Endothelial cell of umbilical vein (primary cell): ENCODE measurements around the gene DCDC1. TPM values are rescaled to one million over a fixed set of nuclear protein-coding genes. Genes with fewer than 3 reads are reported as not detected.

Source experiments
- BruUV-seq: library from RNA; stranded (reverse); fragments of 400-500 nt; replicated peaks from 2 replicates; lab custom pipeline; 2021; lab: Mats Ljungman, UMichigan
- CTCF ChIA-PET: fragments of 300-600, 350-600 bp; sonication (Branson Sonifier 250); formaldehyde crosslinking; loops from one replicate; lab custom pipeline; 2021; ENCODE audit warnings: antibody characterized with exemption, inconsistent platforms; lab: Charles Lee
- POLR2A ChIA-PET: fragments of 300-600, 350-600 bp; sonication (Branson Sonifier 250); formaldehyde crosslinking; loops from one replicate; lab custom pipeline; 2021; ENCODE audit warnings: antibody characterized with exemption, inconsistent platforms; lab: Charles Lee
- DNase-seq: peaks from one replicate; pipeline ENCODE4 v3.0.0-alpha.2; 2011; ENCODE audit warnings: low read depth, low spot score
- FAIRE-seq: peaks from 2 replicates; lab custom pipeline; 2011; peaks lifted over from hg19 to GRCh38; lab: Jason Lieb, UNC
- H2AFZ ChIP-seq: 2 replicates; pipeline ENCODE4 v1.6.0; 2012; ENCODE audit warnings: low read depth, low read length, control low read depth, inconsistent platforms
- H3K27ac ChIP-seq: 2 replicates; pipeline ENCODE4 v1.5.1; 2011; ENCODE audit warnings: low read depth, mild to moderate bottlenecking, control low read depth, low read length, moderate library complexity; ENCODE audit not compliant: insufficient read depth
- H3K27me3 ChIP-seq, 2 experiments: 2 replicates each; pipeline versions ENCODE4 v1.6.0 to v1.6.1; 2011; ENCODE audit warnings: low read length in 2 of 2, mixed read lengths in 1 of 2; ENCODE audit not compliant: control insufficient read depth in 2 of 2, insufficient read depth in 2 of 2
- H3K36me3 ChIP-seq, 2 experiments: 2 replicates in 1 of 2; 3 replicates in 1 of 2; pipeline ENCODE4 v1.5.1; 2011; ENCODE audit warnings: low read length in 2 of 2, mild to moderate bottlenecking in 1 of 2, moderate library complexity in 1 of 2; ENCODE audit not compliant: control insufficient read depth in 2 of 2, insufficient read depth in 2 of 2; ENCODE audit errors: extremely low read depth in 1 of 2
- H3K4me1 ChIP-seq: 3 replicates; pipeline ENCODE4 v1.5.1; 2011; ENCODE audit warnings: mild to moderate bottlenecking, low read length; ENCODE audit not compliant: control insufficient read depth, insufficient read depth; ENCODE audit errors: extremely low read depth
- H3K4me2 ChIP-seq: 2 replicates; pipeline ENCODE4 v1.6.1; 2011; ENCODE audit warnings: low read length, control low read depth, mixed read lengths; ENCODE audit not compliant: insufficient read depth
- H3K4me3 ChIP-seq, 3 experiments: fragments of 200-600 bp in 1 of 3; sonication (generic), shearing (Covaris generic) in 1 of 3; replicated peaks in 1 of 3; 2 replicates each; pipeline ENCODE4 v1.5.1; 2011 to 2016; ENCODE audit warnings: control low read depth in 3 of 3, low read length in 3 of 3, mild to moderate bottlenecking in 2 of 3, inconsistent platforms in 1 of 3, low read depth in 1 of 3, moderate library complexity in 1 of 3; ENCODE audit not compliant: insufficient read depth in 1 of 3
- H3K79me2 ChIP-seq: 2 replicates; pipeline ENCODE4 v1.6.0; 2012; ENCODE audit warnings: low read length, inconsistent platforms; ENCODE audit not compliant: control insufficient read depth, insufficient read depth
- H3K9ac ChIP-seq: replicated peaks from 2 replicates; pipeline ENCODE3; 2011; ENCODE audit warnings: low read length, control low read depth; ENCODE audit not compliant: insufficient read depth; ENCODE audit errors: extremely low read depth
- H3K9me1 ChIP-seq: replicated peaks from 3 replicates; pipeline ENCODE4 v1.6.0; 2011; ENCODE audit warnings: mild to moderate bottlenecking, low read length; ENCODE audit not compliant: control insufficient read depth, insufficient read depth; ENCODE audit errors: extremely low read depth
- H3K9me3 ChIP-seq: replicated peaks from 2 replicates; pipeline ENCODE4 v1.5.1; 2012; ENCODE audit warnings: low read length, inconsistent platforms; ENCODE audit not compliant: control insufficient read depth, insufficient read depth
- H4K20me1 ChIP-seq: replicated peaks from 2 replicates; pipeline ENCODE3; 2011; ENCODE audit warnings: mild to moderate bottlenecking, low read length; ENCODE audit not compliant: control insufficient read depth, insufficient read depth; ENCODE audit errors: extremely low read depth
- CTCF ChIP-seq, 2 donors: IDR thresholded peaks; 1 replicate in 1 of 2; 2 replicates in 1 of 2; pipeline ENCODE4 v1.5.1; 2011; ENCODE audit warnings: low read length in 2 of 2, mild to moderate bottlenecking in 2 of 2, moderate library complexity in 2 of 2, control low read depth in 1 of 2, inconsistent platforms in 1 of 2, low read depth in 1 of 2; ENCODE audit not compliant: insufficient read depth in 1 of 2; ENCODE audit errors: extremely low read depth in 1 of 2
- EZH2 ChIP-seq: IDR thresholded peaks from 2 replicates; pipeline ENCODE4 v1.6.1; 2012; ENCODE audit warnings: borderline replicate concordance, low read depth, mild to moderate bottlenecking, moderate library complexity, low read length, inconsistent platforms; ENCODE audit not compliant: severe bottlenecking
- FOS ChIP-seq: IDR thresholded peaks from 2 replicates; pipeline ENCODE4 v1.6.1; 2011; ENCODE audit warnings: mild to moderate bottlenecking, low read length, moderate library complexity, borderline replicate concordance; ENCODE audit not compliant: insufficient read depth
- GATA2 ChIP-seq: IDR thresholded peaks from 2 replicates; pipeline ENCODE4 v1.7.0; 2011; ENCODE audit warnings: low read depth, mild to moderate bottlenecking, moderate library complexity, mixed read lengths, low read length; ENCODE audit not compliant: insufficient read length, insufficient read depth
- JUN ChIP-seq: IDR thresholded peaks from 2 replicates; pipeline ENCODE4 v1.6.1; 2011; ENCODE audit warnings: borderline replicate concordance, low read depth; ENCODE audit not compliant: insufficient read length, insufficient read depth
- MAX ChIP-seq: IDR thresholded peaks from 2 replicates; pipeline ENCODE4 v1.6.1; 2011; ENCODE audit not compliant: insufficient read depth, insufficient read length
- MYC ChIP-seq: IDR thresholded peaks from one replicate; pipeline ENCODE4 v1.6.1; 2011; ENCODE audit warnings: mild to moderate bottlenecking, low read depth, low read length
- POLR2A ChIP-seq: IDR thresholded peaks from 2 replicates; pipeline ENCODE4 v1.6.1; 2012; ENCODE audit warnings: low read depth, mild to moderate bottlenecking, control low read depth, low read length
- POLR2AphosphoS5 ChIP-seq: IDR thresholded peaks from 2 replicates; pipeline ENCODE4 v1.6.1; 2012; ENCODE audit warnings: low read depth, mild to moderate bottlenecking, control low read depth, low read length, moderate library complexity; ENCODE audit not compliant: insufficient read depth
- dilution Hi-C: fragments of 300-500 bp; cut with MboI; formaldehyde crosslinking; loops from one replicate; pipeline ENCODE4 v1.15.0; 2019; ENCODE audit warnings: low sequenced_read_pairs; ENCODE audit not compliant: extremely low pct_ligation_motif_present
- intact Hi-C: fragments of 100-400 bp; cut with micrococcal nuclease; formaldehyde crosslinking; loops from one replicate; pipeline ENCODE4 v1.10.0; 2022
- polyA plus RNA-seq, 4 experiments: library from polyadenylated mRNA; depleted of rRNA in 3 of 4; stranded (reverse) in 3 of 4; unstranded in 1 of 4; fragments of >200 nt; gene quantifications; 2 replicates each; pipeline versions ENCODE4 v1.2.1 to v1.2.3, GENCODE V29; 2011 to 2012; ENCODE audit warnings: missing spikeins in 1 of 4
- total RNA-seq: library from RNA; stranded (reverse); gene quantifications from 2 replicates; pipeline ENCODE4 v1.2.3, GENCODE V29; 2021

Gene DCDC1
- total and polyA plus RNA-seq, 2 donors (not counting 3 experiments of a cell fraction or from before 2014, with no cell fraction given), result 0.04 TPM; not detected in 1

- H3K4me2 ChIP-seq, result no peak overlapping the region
- H4K20me1 ChIP-seq, result no peaks in the 10 kb centered on the region
- H3K27me3 ChIP-seq, result no peaks in the 10 kb centered on the region
- no peak overlapping the region for H3K9ac ChIP-seq
- no peaks in the 10 kb centered on the region for H3K9me1 ChIP-seq
- no peaks in the 10 kb centered on the region for H3K4me1 ChIP-seq
- ChIA-PET CTCF (no interaction called here), POLR2A (no interaction called here)
- H3K36me3 ChIP-seq, result no peaks in the 10 kb centered on the region
- no peaks in the 10 kb centered on the region for H3K9me3 ChIP-seq
- H3K4me3 ChIP-seq, result no peak overlapping the region
- BruUV-seq, result no TSS peak
- DNase-seq (no peak), FAIRE-seq (no peak)
- intact Hi-C loops (no loop called here), dilution Hi-C loops (no loop called here)
- no peak for TF ChIP-seq JUN
- no peak for TF ChIP-seq EZH2
- TF ChIP-seq MAX, result no peak
- no peak for TF ChIP-seq FOS
- no peak for TF ChIP-seq POLR2AphosphoS5
- TF ChIP-seq MYC, result no peak
- no peak for TF ChIP-seq CTCF (IDR thresholded peaks at IDR 0.05; ENCODE audit: extremely low read depth in 1 of 2, insufficient read depth in 1 of 2, low read depth in 1 of 2, low read length in 2 of 2)
- no peak for TF ChIP-seq POLR2A
- no peak for TF ChIP-seq GATA2
- no peaks in the 10 kb centered on the region for H3K79me2 ChIP-seq
- no peak overlapping the region for H2AFZ ChIP-seq
- H3K27ac ChIP-seq, result no peak overlapping the region
Observed at GRCh38 chr11:30967579-30967978, 402.0 kb downstream of the DCDC1 start.
